Measurements from ENCODE around the gene SLC7A6.

- TF ChIP-seq CTCF (IDR thresholded peaks at IDR 0.05) (no peak), POLR2A (IDR thresholded peaks at IDR 0.05) (no peak), POLR2AphosphoS5 (IDR thresholded peaks at IDR 0.05) (no peak)
Measured at GRCh38 chr16:68267612-68268405, 3.5 kb downstream of the SLC7A6 start.
